Liver (tissue), 9 donors: ENCODE data around the gene C2CD2. TPM values are rescaled to one million over a fixed set of nuclear protein-coding genes. Genes with fewer than 3 reads are reported as not detected.

Experiments used
- DNase-seq: peaks from one replicate; pipeline ENCODE4 v3.0.0-alpha.2; 2017; ENCODE audit warnings: low spot score
- H3K27ac ChIP-seq, 2 donors: one replicate each; pipeline ENCODE4 v1.7.0; 2013; ENCODE audit warnings: inconsistent platforms in 2 of 2, low read length in 2 of 2, control low read depth in 1 of 2, low read depth in 1 of 2, mild to moderate bottlenecking in 1 of 2
- H3K27me3 ChIP-seq, 4 donors: one replicate each; pipeline versions ENCODE4 v1.6.1 to v1.7.0; 2013; ENCODE audit warnings: low read length in 3 of 4, inconsistent platforms in 1 of 4, mild to moderate bottlenecking in 1 of 4, moderate library complexity in 1 of 4; ENCODE audit not compliant: control insufficient read depth in 4 of 4, insufficient read depth in 4 of 4
- H3K36me3 ChIP-seq, 4 donors: one replicate each; pipeline versions ENCODE4 v1.6.1 to v1.7.0; 2013; ENCODE audit warnings: low read length in 3 of 4, mild to moderate bottlenecking in 3 of 4, low read depth in 1 of 4, moderate library complexity in 1 of 4; ENCODE audit not compliant: control insufficient read depth in 4 of 4, insufficient read depth in 3 of 4
- H3K4me1 ChIP-seq, 4 donors: one replicate each; pipeline versions ENCODE4 v1.6.1 to v1.7.0; 2013; ENCODE audit warnings: low read length in 3 of 4, mild to moderate bottlenecking in 3 of 4, moderate library complexity in 1 of 4; ENCODE audit not compliant: control insufficient read depth in 4 of 4, insufficient read depth in 4 of 4
- H3K4me3 ChIP-seq, 3 donors: one replicate each; pipeline versions ENCODE4 v1.6.1 to v1.7.0; 2013; ENCODE audit warnings: low read length in 3 of 3, control low read depth in 1 of 3, low read depth in 1 of 3, mild to moderate bottlenecking in 1 of 3
- H3K9ac ChIP-seq, 2 donors: one replicate each; pipeline ENCODE4 v1.7.0; 2013; ENCODE audit warnings: low read length in 2 of 2, mild to moderate bottlenecking in 2 of 2, moderate library complexity in 2 of 2, control low read depth in 1 of 2, low read depth in 1 of 2
- H3K9me3 ChIP-seq, 4 donors: one replicate each; pipeline versions ENCODE4 v1.6.1 to v1.7.0; 2013; ENCODE audit warnings: low read length in 3 of 4; ENCODE audit not compliant: control insufficient read depth in 4 of 4
- EGR1 ChIP-seq, 2 donors: IDR thresholded peaks; 2 replicates each; pipeline ENCODE4 v1.6.1; 2016 to 2018; ENCODE audit warnings: antibody characterized with exemption in 2 of 2, low read depth in 2 of 2
- FOXA1 ChIP-seq: IDR thresholded peaks from 2 replicates; pipeline ENCODE4 v1.6.1; 2016; ENCODE audit warnings: antibody characterized with exemption
- FOXA2 ChIP-seq: IDR thresholded peaks from 2 replicates; pipeline ENCODE4 v1.6.1; 2016; ENCODE audit warnings: antibody characterized with exemption
- GABPA ChIP-seq, 2 donors: IDR thresholded peaks in 1 of 2; conservative IDR thresholded peaks in 1 of 2; 2 replicates each; pipeline ENCODE4 v1.6.1; 2016; ENCODE audit warnings: antibody characterized with exemption in 2 of 2, mild to moderate bottlenecking in 1 of 2, moderate library complexity in 1 of 2
- HNF4A ChIP-seq, 2 donors: conservative IDR thresholded peaks; 2 replicates each; pipeline ENCODE4 v1.6.1; 2016; ENCODE audit warnings: antibody characterized with exemption in 2 of 2, mild to moderate bottlenecking in 2 of 2
- HNF4G ChIP-seq: IDR thresholded peaks from 2 replicates; pipeline ENCODE4 v1.6.1; 2016; ENCODE audit warnings: antibody characterized with exemption
- JUND ChIP-seq, 2 donors: IDR thresholded peaks; 2 replicates each; pipeline ENCODE4 v1.6.1; 2016; ENCODE audit warnings: antibody characterized with exemption in 2 of 2
- NR2F2 ChIP-seq: IDR thresholded peaks from 2 replicates; pipeline ENCODE4 v1.6.1; 2016; ENCODE audit warnings: antibody characterized with exemption
- RAD21 ChIP-seq, 2 donors: IDR thresholded peaks; 2 replicates each; pipeline ENCODE4 v1.6.1; 2016; ENCODE audit warnings: antibody characterized with exemption in 2 of 2, mild to moderate bottlenecking in 2 of 2
- RXRA ChIP-seq, 2 donors: IDR thresholded peaks; 2 replicates each; pipeline ENCODE4 v1.6.1; 2017 to 2018; ENCODE audit warnings: antibody characterized with exemption in 2 of 2, mild to moderate bottlenecking in 1 of 2
- TAF1 ChIP-seq: conservative IDR thresholded peaks from 2 replicates; pipeline ENCODE4 v1.6.1; 2016; ENCODE audit warnings: antibody characterized with exemption, mild to moderate bottlenecking
- YY1 ChIP-seq: IDR thresholded peaks from 2 replicates; pipeline ENCODE4 v1.6.1; 2016; ENCODE audit warnings: antibody characterized with exemption, mild to moderate bottlenecking
- WGBS: extraction: QIAGEN DNeasy Blood & Tissue Kit; methylation state at CpG from one replicate; pipeline ENCODE4 v1.1.7; 2013; 5-methylcytosine and 5-hydroxymethylcytosine counted together
- polyA plus RNA-seq, 2 donors: library from polyadenylated mRNA; stranded (reverse) in 1 of 2; unstranded in 1 of 2; fragments of 200-250 nt in 1 of 2; fragments of >200 nt in 1 of 2; fragmentation: Nextera tagmentation in 1 of 2; extraction: Ambion mirVana in 1 of 2; gene quantifications; one replicate each; pipeline versions ENCODE4 v1.2.1 to v1.2.3, GENCODE V29; 2013 to 2015
- total RNA-seq, 2 donors: library from RNA; depleted of rRNA; stranded (reverse); fragments of >200 nt; gene quantifications; one replicate each; pipeline ENCODE4 v1.2.3, GENCODE V29; 2014
- TF ChIP-seq, protein P1 (sequence below): IDR thresholded peaks from 2 replicates; pipeline ENCODE4 v1.6.1; 2016; ENCODE audit warnings: antibody characterized with exemption, mild to moderate bottlenecking
- TF ChIP-seq, protein P2 (sequence below): fragments of 150-350 bp; IDR thresholded peaks from 2 replicates; pipeline ENCODE4 v1.5.1; 2017; ENCODE audit warnings: improper control_type of control experiment, low read depth, low read length; ENCODE audit not compliant: missing input control
- TF ChIP-seq, protein P3 (sequence below): IDR thresholded peaks from 2 replicates; pipeline ENCODE4 v1.6.1; 2016; ENCODE audit warnings: antibody characterized with exemption
- TF ChIP-seq, protein P4 (sequence below): IDR thresholded peaks from 2 replicates; pipeline ENCODE4 v1.6.1; 2016; ENCODE audit warnings: antibody characterized with exemption
- donor health status: healthy.
- donor health status: healthy.
- donor health status: healthy.
- donor health status: healthy.
- donor health status: healthy.

C2CD2 gene
- total and polyA plus RNA-seq, 4 donors, result 2.9 to 17.9 (median 6.0) TPM

DNA sequence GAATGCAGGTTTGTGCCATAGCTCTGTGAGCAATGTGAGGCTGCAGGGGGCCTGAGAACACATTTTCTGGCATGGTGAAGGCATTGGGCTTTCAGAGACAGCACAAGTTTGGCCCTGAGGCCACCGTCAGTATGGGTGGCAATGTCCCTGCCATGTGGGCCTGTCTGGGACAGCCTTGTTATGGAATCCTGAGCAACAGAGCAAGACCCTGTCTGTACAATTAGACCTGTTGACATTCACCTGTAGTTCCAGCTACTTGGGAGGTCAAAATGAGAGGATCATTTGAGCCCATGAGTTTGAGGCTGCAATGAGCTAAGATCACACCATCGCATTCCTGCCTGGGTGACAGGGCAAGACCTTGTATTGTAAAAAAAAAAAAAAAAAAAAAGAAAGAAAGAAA is 110.2 kb downstream of the C2CD2 start:
- H3K4me3 ChIP-seq, result no peak overlapping the region
- WGBS, result 98% methylated on average over 2 of the region's 2 CpGs
- no peak for DNase-seq
- H3K27me3 ChIP-seq, result no peaks in the 10 kb centered on the region
- H3K27ac ChIP-seq, result no peak overlapping the region
- no peaks in the 10 kb centered on the region for H3K4me1 ChIP-seq
- H3K9me3 ChIP-seq, result peaks cover 0 to 5% (median 1%) of the 10 kb centered on the region in 4 donors
- H3K36me3 ChIP-seq, result peaks cover 0 to 3% (median 0%) of the 10 kb centered on the region in 4 donors
- TF ChIP-seq YY1 (no peak), FOXA1 (no peak), RAD21 (IDR thresholded peaks at IDR 0.05) (no peak), RXRA (IDR thresholded peaks at IDR 0.05) (no peak), EGR1 (IDR thresholded peaks at IDR 0.05; ENCODE audit: low read depth in 2 of 2) (no peak), TAF1 (no peak), HNF4A (conservative IDR thresholded peaks at IDR 0.05) (no peak), FOXA2 (no peak), HNF4G (no peak)
- TF ChIP-seq, protein P1, sequence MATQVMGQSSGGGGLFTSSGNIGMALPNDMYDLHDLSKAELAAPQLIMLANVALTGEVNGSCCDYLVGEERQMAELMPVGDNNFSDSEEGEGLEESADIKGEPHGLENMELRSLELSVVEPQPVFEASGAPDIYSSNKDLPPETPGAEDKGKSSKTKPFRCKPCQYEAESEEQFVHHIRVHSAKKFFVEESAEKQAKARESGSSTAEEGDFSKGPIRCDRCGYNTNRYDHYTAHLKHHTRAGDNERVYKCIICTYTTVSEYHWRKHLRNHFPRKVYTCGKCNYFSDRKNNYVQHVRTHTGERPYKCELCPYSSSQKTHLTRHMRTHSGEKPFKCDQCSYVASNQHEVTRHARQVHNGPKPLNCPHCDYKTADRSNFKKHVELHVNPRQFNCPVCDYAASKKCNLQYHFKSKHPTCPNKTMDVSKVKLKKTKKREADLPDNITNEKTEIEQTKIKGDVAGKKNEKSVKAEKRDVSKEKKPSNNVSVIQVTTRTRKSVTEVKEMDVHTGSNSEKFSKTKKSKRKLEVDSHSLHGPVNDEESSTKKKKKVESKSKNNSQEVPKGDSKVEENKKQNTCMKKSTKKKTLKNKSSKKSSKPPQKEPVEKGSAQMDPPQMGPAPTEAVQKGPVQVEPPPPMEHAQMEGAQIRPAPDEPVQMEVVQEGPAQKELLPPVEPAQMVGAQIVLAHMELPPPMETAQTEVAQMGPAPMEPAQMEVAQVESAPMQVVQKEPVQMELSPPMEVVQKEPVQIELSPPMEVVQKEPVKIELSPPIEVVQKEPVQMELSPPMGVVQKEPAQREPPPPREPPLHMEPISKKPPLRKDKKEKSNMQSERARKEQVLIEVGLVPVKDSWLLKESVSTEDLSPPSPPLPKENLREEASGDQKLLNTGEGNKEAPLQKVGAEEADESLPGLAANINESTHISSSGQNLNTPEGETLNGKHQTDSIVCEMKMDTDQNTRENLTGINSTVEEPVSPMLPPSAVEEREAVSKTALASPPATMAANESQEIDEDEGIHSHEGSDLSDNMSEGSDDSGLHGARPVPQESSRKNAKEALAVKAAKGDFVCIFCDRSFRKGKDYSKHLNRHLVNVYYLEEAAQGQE, result no peak
- TF ChIP-seq, protein P2, sequence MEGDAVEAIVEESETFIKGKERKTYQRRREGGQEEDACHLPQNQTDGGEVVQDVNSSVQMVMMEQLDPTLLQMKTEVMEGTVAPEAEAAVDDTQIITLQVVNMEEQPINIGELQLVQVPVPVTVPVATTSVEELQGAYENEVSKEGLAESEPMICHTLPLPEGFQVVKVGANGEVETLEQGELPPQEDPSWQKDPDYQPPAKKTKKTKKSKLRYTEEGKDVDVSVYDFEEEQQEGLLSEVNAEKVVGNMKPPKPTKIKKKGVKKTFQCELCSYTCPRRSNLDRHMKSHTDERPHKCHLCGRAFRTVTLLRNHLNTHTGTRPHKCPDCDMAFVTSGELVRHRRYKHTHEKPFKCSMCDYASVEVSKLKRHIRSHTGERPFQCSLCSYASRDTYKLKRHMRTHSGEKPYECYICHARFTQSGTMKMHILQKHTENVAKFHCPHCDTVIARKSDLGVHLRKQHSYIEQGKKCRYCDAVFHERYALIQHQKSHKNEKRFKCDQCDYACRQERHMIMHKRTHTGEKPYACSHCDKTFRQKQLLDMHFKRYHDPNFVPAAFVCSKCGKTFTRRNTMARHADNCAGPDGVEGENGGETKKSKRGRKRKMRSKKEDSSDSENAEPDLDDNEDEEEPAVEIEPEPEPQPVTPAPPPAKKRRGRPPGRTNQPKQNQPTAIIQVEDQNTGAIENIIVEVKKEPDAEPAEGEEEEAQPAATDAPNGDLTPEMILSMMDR, result no peak
- TF ChIP-seq, protein P3, sequence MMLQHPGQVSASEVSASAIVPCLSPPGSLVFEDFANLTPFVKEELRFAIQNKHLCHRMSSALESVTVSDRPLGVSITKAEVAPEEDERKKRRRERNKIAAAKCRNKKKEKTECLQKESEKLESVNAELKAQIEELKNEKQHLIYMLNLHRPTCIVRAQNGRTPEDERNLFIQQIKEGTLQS, result no peak
- H3K9ac ChIP-seq, result no peak overlapping the region

DNA sequence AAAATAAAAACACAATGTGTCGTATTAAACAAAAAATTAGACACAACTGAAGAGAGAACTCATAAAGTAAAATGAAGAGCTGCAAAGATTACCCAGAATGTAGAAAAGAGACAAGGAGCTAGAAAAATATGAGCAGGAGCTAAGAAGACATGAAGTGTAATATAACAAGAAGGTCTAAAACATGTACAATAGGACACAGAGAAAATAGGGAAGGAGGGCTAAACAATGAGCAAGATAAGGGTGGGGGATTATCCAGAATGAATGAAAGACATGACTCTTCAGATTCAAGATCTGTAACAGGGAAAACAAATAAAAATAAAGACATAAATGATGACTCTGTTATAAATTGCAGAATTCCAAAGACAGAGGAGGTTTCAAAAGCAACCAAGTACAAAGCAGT is 112.9 kb downstream of the C2CD2 start:
- Histone ChIP-seq H3K36me3 (peaks cover 2 to 11% (median 3%) of the 10 kb centered on the region in 4 donors), H3K9ac (no peak overlapping the region), H3K9me3 (peaks cover 0 to 5% (median 1%) of the 10 kb centered on the region in 4 donors), H3K27me3 (no peaks in the 10 kb centered on the region), H3K4me3 (no peak overlapping the region), H3K4me1 (no peaks in the 10 kb centered on the region), H3K27ac (no peak overlapping the region)
- 100% methylated on average over 1 of the region's 1 CpG for WGBS
- DNase-seq, result no peak
- no peak for TF ChIP-seq HNF4A (conservative IDR thresholded peaks at IDR 0.05)

DNA sequence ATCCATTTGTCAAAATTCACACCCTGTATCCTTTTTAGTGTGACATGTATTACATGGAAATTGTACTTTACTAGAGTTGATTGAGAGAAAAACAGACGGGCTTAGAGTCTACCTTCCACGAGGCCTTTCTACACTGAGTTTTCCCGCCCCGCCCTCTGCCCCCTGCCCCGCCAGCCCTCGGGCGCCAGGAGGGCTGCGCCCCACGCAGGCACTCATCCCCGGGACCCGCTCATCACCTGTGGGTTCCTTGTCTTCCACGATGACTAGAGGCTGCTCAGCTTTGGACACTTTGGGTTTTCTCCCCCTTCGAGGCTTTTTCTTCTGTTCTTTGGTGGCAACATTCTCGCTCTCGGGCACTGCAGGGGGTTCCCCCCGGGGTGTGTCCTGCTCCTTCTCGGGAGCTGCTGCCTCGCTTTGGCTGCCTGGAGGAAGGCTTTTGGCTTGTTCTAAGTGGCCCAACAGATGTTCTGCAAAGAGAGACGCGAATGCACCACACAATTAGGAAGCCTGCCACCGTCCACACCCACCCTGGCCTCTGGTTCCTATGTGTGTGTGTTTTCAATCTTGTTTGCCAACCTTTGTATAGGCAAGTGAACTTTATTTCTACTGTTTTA is 114.3 kb downstream of the C2CD2 start:
- Histone ChIP-seq H3K9me3 (peaks cover 0 to 5% (median 1%) of the 10 kb centered on the region in 4 donors), H3K4me1 (no peaks in the 10 kb centered on the region), H3K27ac (no peak overlapping the region), H3K27me3 (no peaks in the 10 kb centered on the region), H3K36me3 (peaks cover 2 to 19% (median 4%) of the 10 kb centered on the region in 4 donors), H3K9ac (no peak overlapping the region), H3K4me3 (no peak overlapping the region)
- WGBS, result 96% methylated on average over 21 of the region's 21 CpGs
- no peak for DNase-seq
- TF ChIP-seq, protein P3, result no peak
- TF ChIP-seq JUND (IDR thresholded peaks at IDR 0.05) (no peak), GABPA (IDR thresholded peaks at IDR 0.05 in 1 of 2, conservative IDR thresholded peaks at IDR 0.05 in 1 of 2) (no peak), TAF1 (no peak), NR2F2 (no peak), EGR1 (IDR thresholded peaks at IDR 0.05; ENCODE audit: low read depth in 2 of 2) (no peak), RAD21 (IDR thresholded peaks at IDR 0.05) (no peak), RXRA (IDR thresholded peaks at IDR 0.05) (no peak)
- TF ChIP-seq, protein P2, result no peak
- TF ChIP-seq, protein P4, sequence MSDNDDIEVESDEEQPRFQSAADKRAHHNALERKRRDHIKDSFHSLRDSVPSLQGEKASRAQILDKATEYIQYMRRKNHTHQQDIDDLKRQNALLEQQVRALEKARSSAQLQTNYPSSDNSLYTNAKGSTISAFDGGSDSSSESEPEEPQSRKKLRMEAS, result no peak
